GM21737 (cell line): ENCODE measurements around the gene NME1.

Experiments
- ATAC-seq: cut with Tn5 transposase; IDR thresholded peaks from one replicate; pipeline ENCODE4 v1.9.1; 2021; ENCODE audit warnings: mild to moderate bottlenecking, moderate library complexity; ENCODE audit not compliant: unreplicated experiment

Gene NME1

DNA sequence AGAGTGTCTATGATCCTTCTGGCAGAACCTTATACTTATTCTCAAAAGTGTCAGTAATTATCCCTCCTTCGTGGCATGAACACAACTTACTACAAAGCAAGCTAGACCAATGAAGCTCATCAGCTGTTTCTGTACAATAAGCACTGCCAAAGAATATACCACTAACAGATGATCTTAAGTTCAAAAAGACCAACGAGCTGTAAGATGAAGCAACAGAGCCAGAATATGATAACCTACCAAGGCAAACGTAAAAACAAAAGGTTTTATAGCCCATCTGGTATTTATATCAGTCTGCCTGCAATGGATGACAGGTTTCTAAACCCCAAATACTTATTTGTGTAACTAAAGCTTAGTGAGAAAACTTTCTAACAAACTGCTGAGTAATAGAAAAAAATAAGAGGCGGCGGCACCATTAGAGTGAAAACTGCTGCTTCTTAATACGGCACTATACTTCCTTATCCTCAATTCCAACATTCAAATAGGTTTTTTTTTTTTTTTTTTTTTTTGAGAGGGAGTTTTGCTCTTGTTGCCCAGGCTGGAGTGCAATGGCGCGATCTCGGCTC lies 35.0 kb downstream of the NME1 start:
- ATAC-seq = no peak

DNA sequence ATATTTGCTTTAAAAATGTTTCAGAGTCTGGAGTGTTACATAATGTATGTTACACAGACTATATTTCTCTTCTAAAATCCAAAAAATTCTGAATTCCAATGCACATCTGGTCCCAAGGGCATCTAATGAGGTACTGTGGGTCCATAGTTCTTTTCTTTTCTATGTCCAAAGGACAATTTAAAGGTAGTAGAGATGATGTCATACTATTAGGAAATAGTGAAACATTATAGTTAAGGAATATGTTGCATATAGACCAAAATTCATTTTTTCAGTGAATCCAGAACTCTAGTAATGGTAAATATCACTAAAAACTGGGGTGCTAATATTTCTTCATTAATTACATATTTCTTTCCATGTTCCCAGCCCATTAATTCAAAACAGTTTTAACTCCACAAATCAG lies 35.8 kb downstream of the NME1 start:
- ATAC-seq = no peak

DNA sequence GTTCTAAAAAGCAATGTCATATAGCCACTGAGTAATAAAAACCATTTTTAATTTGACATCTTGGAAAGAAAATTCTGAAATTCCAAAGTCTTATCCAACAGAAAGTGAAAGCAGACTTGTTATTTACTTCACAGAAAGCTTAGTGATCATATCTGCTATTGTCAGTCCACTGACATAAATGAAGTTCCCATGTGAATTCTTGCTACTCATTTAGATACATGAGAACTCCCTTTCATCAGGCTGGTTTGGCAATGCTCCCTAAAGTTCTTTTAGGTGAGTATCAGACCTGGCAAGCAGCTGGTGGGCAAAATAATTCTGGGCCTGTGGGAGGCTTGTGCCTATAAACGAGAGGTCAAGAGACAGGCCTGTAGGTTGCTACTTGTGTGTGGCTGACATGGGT lies 36.3 kb downstream of the NME1 start:
- no peak for ATAC-seq

GRCh38 chr17:51191895-51192294 lies 38.5 kb downstream of the NME1 start:
- ATAC-seq = no peak

DNA sequence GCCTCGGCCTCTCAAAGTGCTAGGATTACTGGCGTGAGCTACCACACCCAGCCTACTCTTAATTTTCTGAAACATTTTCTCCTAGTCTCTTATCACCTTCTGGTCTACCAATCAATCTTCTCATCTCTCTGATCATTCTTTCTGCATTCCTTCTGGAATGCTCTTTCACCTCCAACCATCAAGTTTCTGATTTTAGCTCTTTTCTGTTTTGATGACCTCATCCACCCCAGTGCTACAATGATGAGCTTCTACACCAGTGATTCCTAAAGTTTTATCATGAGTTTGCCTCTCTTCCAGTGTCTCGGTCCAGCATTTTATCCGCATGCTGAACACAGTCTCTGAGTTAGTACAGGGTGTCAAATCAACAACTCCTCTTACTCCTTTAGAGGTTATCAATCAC lies 44.4 kb downstream of the NME1 start:
- ATAC-seq = no peak

GRCh38 chr17:51200295-51200694 lies 46.9 kb downstream of the NME1 start:
- ATAC-seq = no peak

DNA sequence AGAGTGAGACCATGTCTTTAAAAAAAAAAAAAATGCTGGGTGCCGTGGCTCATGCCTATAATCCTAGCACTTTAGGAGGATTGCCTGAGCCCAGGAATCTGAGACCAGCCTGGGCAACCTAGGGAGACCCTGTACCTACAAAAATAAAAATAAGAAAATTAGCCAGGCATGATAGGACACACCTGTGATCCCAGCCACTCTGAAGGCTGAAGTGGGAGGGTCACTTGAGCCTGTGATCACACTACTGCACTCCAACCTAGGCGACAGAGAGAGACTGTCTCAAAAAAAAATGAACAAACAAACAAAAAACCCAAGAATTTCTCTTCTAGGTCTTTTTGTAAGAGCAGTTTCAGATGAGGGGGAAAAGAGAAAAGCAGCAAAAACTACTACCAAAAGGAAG lies 47.5 kb downstream of the NME1 start:
- ATAC-seq = no peak

DNA sequence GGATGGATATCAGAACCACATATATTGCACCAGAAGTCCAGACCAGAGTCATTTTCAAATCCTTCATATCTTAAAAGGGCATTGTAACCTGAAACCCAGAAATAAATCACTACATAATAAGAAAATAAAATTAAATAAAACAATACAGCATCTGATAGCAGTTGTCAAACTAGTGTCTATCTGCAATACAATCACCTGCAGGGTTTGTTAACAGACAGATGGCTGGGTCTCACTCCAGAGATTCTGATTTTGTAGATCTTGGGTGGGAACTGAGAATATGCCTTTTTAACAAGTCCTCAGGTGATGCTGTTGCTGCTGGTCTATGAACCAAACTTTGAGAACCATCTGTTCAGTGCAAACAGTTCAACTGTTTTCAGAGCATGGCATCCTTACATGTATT lies 50.5 kb downstream of the NME1 start:
- no peak for ATAC-seq
